Epithelial cell of prostate (primary cell): ENCODE measurements around the gene SLC15A3.

Source experiments
- DNase-seq: peaks from one replicate; pipeline ENCODE4 v3.0.0-alpha.2; 2011; ENCODE audit warnings: low read depth, low spot score
- H3K27ac ChIP-seq: fragments of 450-650 bp; 2 replicates; pipeline ENCODE4 v1.5.1; 2017; ENCODE audit warnings: mild to moderate bottlenecking

The SLC15A3 gene

GRCh38 chr11:60932605-60933356, 19.2 kb downstream of the SLC15A3 start:
- no peak overlapping the region for H3K27ac ChIP-seq
- DNase-seq = no peak

GRCh38 chr11:60931917-60932316, 20.1 kb downstream of the SLC15A3 start:
- no peak overlapping the region for H3K27ac ChIP-seq
- no peak for DNase-seq

- H3K27ac ChIP-seq = no peak overlapping the region
- DNase-seq = no peak
Observed at GRCh38 chr11:60930394-60930793, 21.6 kb downstream of the SLC15A3 start.

GRCh38 chr11:60929764-60930163, 22.2 kb downstream of the SLC15A3 start:
- H3K27ac ChIP-seq = no peak overlapping the region
- no peak for DNase-seq

DNA sequence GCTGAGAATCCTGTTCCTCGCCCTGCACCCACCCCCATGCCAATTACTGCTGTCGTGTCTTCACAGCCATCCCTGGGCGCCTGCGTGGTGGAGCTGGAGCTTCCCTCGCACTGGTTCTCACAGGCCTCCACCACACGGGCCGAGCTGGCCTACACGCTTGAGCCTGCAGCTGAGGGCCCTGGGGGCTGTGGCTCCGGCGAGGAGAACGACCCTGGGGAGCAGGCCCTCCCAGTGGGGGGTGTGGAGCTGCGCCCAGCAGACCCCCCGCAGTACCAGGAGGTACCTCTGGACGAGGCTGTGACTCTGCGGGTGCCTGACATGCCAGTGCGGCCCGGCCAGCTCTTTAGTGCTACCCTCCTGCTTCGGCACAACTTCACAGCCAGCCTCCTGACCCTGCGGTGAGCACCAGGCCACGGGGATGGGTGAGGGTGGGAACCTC, 23.4 kb downstream of the SLC15A3 start:
- DNase-seq = no peak
- no peak overlapping the region for H3K27ac ChIP-seq

GRCh38 chr11:60927600-60927999, 24.4 kb downstream of the SLC15A3 start:
- no peak overlapping the region for H3K27ac ChIP-seq
- no peak for DNase-seq

- DNase-seq = no peak
- H3K27ac ChIP-seq = no peak overlapping the region
Observed at GRCh38 chr11:60927061-60927592, 24.8 kb downstream of the SLC15A3 start.

DNA sequence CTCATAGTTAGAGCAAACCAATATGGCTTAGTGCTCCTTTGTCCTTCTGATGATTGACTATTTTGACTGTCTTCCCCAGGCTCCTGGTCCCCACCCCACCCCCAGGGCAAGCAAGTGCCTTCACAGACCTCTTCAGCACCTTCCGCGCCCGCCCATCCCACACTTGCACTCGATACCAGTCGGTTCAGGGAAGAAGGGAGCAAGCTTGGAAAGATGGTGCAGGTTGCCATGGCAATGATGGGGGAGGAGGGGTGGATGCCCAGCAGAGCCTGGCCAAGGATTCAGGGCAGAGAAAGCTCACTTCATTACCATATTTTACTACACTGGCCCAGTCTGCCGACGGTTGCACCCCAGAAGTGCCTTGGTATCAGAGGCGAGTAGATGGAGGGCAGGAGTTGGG, 25.5 kb downstream of the SLC15A3 start:
- no peak overlapping the region for H3K27ac ChIP-seq
- DNase-seq = no peak

- DNase-seq = no peak
- peak overlapping the region; percentile 29 for H3K27ac ChIP-seq
Observed at GRCh38 chr11:60925868-60926267, 26.1 kb downstream of the SLC15A3 start.

- no peak for DNase-seq
- peak overlapping the region; percentile 29 for H3K27ac ChIP-seq
Observed at GRCh38 chr11:60924906-60925853, 26.8 kb downstream of the SLC15A3 start.

GRCh38 chr11:60924110-60924905, 27.7 kb downstream of the SLC15A3 start, which contains the start of gene TMEM132A:
Gene TMEM132A (plus strand): TSS chr11:60924460. CDS start chr11:60924634, 174 bp downstream.
- peak within 1 kb of the TSS; percentile 29 for H3K27ac ChIP-seq
- DNase-seq = no peak

GRCh38 chr11:60923800-60924109, 28.2 kb downstream of the SLC15A3 start:
- H3K27ac ChIP-seq = peak overlapping the region; percentile 29
- no peak for DNase-seq

DNA sequence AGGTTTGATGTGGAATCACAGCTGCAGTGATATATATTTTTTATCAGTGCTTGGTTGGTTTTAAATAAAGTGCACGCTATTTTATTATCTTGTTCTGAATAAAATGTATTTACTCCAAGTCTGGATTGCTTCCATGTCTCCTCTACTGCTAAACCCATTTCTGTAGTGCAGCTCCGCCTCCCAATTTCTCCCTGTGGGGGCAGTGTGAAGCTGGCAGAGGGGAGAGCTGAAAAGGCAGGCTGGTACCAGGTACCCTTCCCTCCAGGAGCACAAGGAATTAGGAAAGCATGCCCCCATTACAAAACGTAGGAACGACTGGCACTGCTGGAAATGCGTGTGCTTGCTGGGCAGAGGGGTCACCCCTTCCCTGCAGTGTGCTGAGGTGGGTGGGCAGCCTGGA, 28.6 kb downstream of the SLC15A3 start:
- no peak overlapping the region for H3K27ac ChIP-seq

DNA sequence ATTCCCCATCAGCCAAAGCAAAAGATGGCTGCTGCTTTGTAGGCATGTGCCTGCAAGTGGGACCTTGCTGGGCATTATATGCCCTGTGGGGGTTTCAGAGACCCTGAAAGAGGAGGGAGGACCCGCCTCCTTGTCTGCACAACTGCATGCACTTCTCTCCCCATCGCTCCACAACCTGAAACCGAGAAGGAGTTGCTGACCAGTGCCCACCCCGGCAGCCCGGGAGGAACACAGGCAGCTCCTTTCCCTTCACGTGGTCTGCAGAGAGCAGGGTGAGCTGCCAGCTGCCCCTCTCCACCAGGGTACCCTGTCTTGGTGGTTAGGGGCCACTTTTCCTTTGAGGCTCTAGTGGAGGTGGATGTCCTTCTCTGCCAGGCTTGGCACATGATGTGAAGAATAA, 29.1 kb downstream of the SLC15A3 start:
- H3K27ac ChIP-seq = no peak overlapping the region
- no peak for DNase-seq

More for the DNA sequence above, 28.6 kb downstream of the SLC15A3 start:
- DNase-seq = no peak

DNA sequence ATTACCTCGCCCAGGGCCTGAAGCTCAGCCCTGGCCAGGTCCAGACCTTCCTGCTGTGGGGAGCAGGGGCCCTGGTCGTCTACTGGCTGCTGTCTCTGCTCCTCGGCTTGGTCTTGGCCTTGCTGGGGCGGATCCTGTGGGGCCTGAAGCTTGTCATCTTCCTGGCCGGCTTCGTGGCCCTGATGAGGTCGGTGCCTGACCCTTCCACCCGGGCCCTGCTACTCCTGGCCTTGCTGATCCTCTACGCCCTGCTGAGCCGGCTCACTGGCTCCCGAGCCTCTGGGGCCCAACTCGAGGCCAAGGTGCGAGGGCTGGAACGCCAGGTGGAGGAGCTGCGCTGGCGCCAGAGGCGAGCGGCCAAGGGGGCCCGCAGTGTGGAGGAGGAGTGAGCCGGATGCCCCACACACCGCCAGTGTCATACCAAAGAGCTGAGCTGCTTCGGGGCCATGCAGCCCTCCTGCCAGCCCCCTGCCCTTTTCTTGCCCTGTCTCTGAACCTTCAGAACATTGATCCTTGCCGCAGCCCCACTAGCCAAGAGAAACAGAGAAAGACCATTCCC, 30.1 kb downstream of the SLC15A3 start:
- DNase-seq = no peak
- no peak overlapping the region for H3K27ac ChIP-seq

GRCh38 chr11:60921259-60921658, 30.7 kb downstream of the SLC15A3 start:
- DNase-seq = no peak
- H3K27ac ChIP-seq = no peak overlapping the region

- no peak for DNase-seq
- H3K27ac ChIP-seq = peak overlapping the region; percentile 81
Observed at GRCh38 chr11:60919956-60920355, 32.0 kb downstream of the SLC15A3 start.

DNA sequence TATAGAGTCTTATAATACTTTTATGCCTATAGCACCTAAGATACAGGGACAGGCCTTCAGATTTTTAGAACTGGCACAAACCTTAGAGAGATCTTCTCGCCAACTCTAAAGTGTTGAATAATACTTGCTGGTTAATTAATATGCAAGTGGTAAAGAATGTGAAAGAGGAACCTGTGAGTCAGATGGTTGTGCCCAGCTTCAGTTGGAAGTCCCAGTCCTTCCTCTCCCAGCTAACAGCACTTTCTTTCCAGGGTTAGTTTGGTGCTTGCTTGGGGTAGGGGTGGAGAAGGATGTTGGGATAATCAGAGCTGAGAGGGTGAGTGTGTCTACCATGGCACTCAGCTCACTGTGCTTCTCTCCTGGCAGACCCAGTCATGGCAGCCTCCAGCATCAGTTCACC, 32.7 kb downstream of the SLC15A3 start:
- DNase-seq = no peak
- H3K27ac ChIP-seq = peak overlapping the region; percentile 81

DNA sequence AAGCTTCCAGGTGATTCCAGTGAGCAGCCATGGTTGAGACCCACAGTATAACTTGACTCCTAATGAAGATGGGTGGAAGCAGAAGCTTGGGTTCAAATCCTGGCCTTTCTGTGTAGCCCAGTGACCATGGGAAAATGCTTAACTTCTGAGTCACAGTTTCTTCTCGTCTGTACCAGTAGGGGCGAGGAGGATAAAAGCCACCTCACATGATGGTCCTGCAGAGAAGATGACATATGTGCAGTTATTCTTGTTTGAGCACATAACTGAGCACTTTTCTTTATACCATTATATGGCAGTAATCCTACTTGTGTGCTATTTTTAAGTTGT, 33.1 kb downstream of the SLC15A3 start:
- DNase-seq = no peak
- peak overlapping the region; percentile 81 for H3K27ac ChIP-seq
